K562 (cell line): Measurements from ENCODE around the gene PLEKHA5. TPM values are rescaled to one million over a fixed set of nuclear protein-coding genes. Genes with fewer than 3 reads are reported as not detected.

Experiments used
- ATAC-seq: fragments of 200-7000 bp; cut with Tn5 transposase; 3 replicates; pipeline ENCODE4 v1.9.1; 2020; ENCODE audit warnings: moderate library complexity
- BruUV-seq: library from RNA; stranded (reverse); fragments of 400-500 nt; replicated peaks from 2 replicates; lab custom pipeline; 2021; lab: Mats Ljungman, UMichigan
- CTCF ChIA-PET: fragments of 300-600 bp; formaldehyde crosslinking; extraction: SDS; loops from one replicate; lab custom pipeline; 2021; ENCODE audit warnings: low intra/inter-chr PET ratio; lab: Yijun Ruan, JAX
- POLR2A ChIA-PET: fragments of 300-600, 350-650 bp; sonication (Branson Sonifier 250); formaldehyde crosslinking; extraction: SDS; loops from one replicate; lab custom pipeline; 2021; ENCODE audit warnings: antibody characterized with exemption, inconsistent platforms; lab: Yijun Ruan, JAX
- DNase-seq, 4 experiments: peaks; one replicate each; pipeline versions ENCODE4 v3.0.0 to v3.0.0-alpha.2; 2011 to 2018; ENCODE audit warnings: low spot score in 3 of 4, mixed read lengths in 3 of 4; ENCODE audit errors: extremely low read depth in 1 of 4
- FAIRE-seq: peaks from 2 replicates; lab custom pipeline; 2011; peaks lifted over from hg19 to GRCh38; lab: Jason Lieb, UNC
- H2AFZ ChIP-seq: 2 replicates; pipeline ENCODE4 v1.6.0; 2011; ENCODE audit warnings: low read depth, low read length, control low read depth, inconsistent platforms
- H3K27ac ChIP-seq: fragments of 200-600 bp; 3 replicates; pipeline ENCODE4 v1.8.0; 2011; ENCODE audit warnings: low read depth, mild to moderate bottlenecking, control low read depth, inconsistent platforms, low read length, moderate library complexity, mixed read lengths; ENCODE audit errors: extremely low read depth
- H3K27me3 ChIP-seq, 2 experiments: fragments of 300-600 bp in 1 of 2; 2 replicates in 1 of 2; 3 replicates in 1 of 2; pipeline versions ENCODE4 v1.6.0 to v1.8.0; 2011; ENCODE audit warnings: inconsistent platforms in 2 of 2, low read length in 2 of 2, mild to moderate bottlenecking in 1 of 2, mixed read lengths in 1 of 2, moderate library complexity in 1 of 2; ENCODE audit not compliant: control insufficient read depth in 2 of 2, insufficient read depth in 2 of 2
- H3K36me3 ChIP-seq: fragments of 300-600 bp; 3 replicates; pipeline ENCODE4 v1.8.0; 2011; ENCODE audit warnings: mild to moderate bottlenecking, low read length, inconsistent platforms; ENCODE audit not compliant: control insufficient read depth, insufficient read depth
- H3K4me1 ChIP-seq, 2 experiments: fragments of 200-600 bp in 1 of 2; replicated peaks in 1 of 2; 2 replicates in 1 of 2; 3 replicates in 1 of 2; pipeline versions ENCODE4 v1.5.1 to v1.8.0; 2011; ENCODE audit warnings: inconsistent platforms in 2 of 2, low read length in 2 of 2, mild to moderate bottlenecking in 1 of 2, mixed read lengths in 1 of 2, moderate library complexity in 1 of 2; ENCODE audit not compliant: control insufficient read depth in 2 of 2, insufficient read depth in 2 of 2
- H3K4me2 ChIP-seq: 2 replicates; pipeline ENCODE4 v1.6.1; 2011; ENCODE audit warnings: low read length, control low read depth, inconsistent platforms, mixed read lengths; ENCODE audit not compliant: insufficient read depth
- H3K4me3 ChIP-seq: fragments of 200-600 bp; sonication (generic), shearing (Covaris generic); 2 replicates; pipeline ENCODE4 v1.5.1; 2016; ENCODE audit warnings: control low read depth, inconsistent platforms
- H3K79me2 ChIP-seq: fragments of 200-600 bp; 3 replicates; pipeline ENCODE4 v1.8.0; 2011; ENCODE audit warnings: low read length, inconsistent platforms; ENCODE audit not compliant: control insufficient read depth, insufficient read depth
- H3K9ac ChIP-seq, 2 experiments: 2 replicates each; pipeline versions ENCODE4 v1.6.0 to v1.6.1; 2011; ENCODE audit warnings: low read depth in 2 of 2, low read length in 2 of 2, control low read depth in 1 of 2, inconsistent platforms in 1 of 2, mild to moderate bottlenecking in 1 of 2, mixed read lengths in 1 of 2; ENCODE audit not compliant: insufficient read depth in 1 of 2
- H3K9me1 ChIP-seq: one replicate; pipeline ENCODE4 v1.6.0; 2011; ENCODE audit warnings: inconsistent platforms, mild to moderate bottlenecking, low read length, moderate library complexity; ENCODE audit not compliant: control insufficient read depth, insufficient read depth
- H3K9me3 ChIP-seq: replicated peaks from 2 replicates; pipeline ENCODE4 v1.5.1; 2011; ENCODE audit warnings: low read depth, low read length, inconsistent platforms; ENCODE audit not compliant: control insufficient read depth, insufficient read depth
- H4K20me1 ChIP-seq: replicated peaks from 2 replicates; pipeline ENCODE4 v1.6.1; 2011; ENCODE audit warnings: low read length, inconsistent platforms, mixed read lengths; ENCODE audit not compliant: control insufficient read depth, insufficient read depth
- NFIC ChIP-seq: fragments of 450-650 bp; IDR thresholded peaks from 2 replicates; pipeline ENCODE4 v1.6.1; 2017; ENCODE audit warnings: mild to moderate bottlenecking, inconsistent platforms
- ZBTB40 ChIP-seq, 2 experiments: fragments of 450-650 bp in 1 of 2; sonication (generic) in 1 of 2; formaldehyde crosslinking in 1 of 2; IDR thresholded peaks; 2 replicates each; pipeline versions ENCODE4 v1.7.1 to v1.9.0; 2016 to 2022; ENCODE audit warnings: inconsistent platforms in 1 of 2, mild to moderate bottlenecking in 1 of 2, missing genetic modification reagents in 1 of 2
- WGBS: fragments of 100-300 bp; shearing (Covaris generic); methylation state at CpG from one replicate; pipeline ENCODE4 v1.1.6; 2016; ENCODE audit warnings: low coverage, mixed read lengths; ENCODE audit not compliant: insufficient coverage; ENCODE audit errors: missing lambda C conversion rate; 5-methylcytosine and 5-hydroxymethylcytosine counted together
- in situ Hi-C: fragments of 300-500 bp; cut with MboI; formaldehyde crosslinking; loops from 4 replicates; pipeline ENCODE4 v1.15.0; 2018; ENCODE audit warnings: inconsistent platforms, mixed read lengths
- intact Hi-C: fragments of 100-400 bp; cut with micrococcal nuclease; formaldehyde crosslinking; loops from 2 replicates; pipeline ENCODE4 v1.14.2; 2022
- polyA plus RNA-seq, 8 experiments: library from polyadenylated mRNA; depleted of rRNA in 4 of 8; stranded (reverse) in 5 of 8; unstranded in 3 of 8; fragments of >200 nt; fragmentation: Nextera tagmentation in 2 of 8; fragmentation: Illumina TruSeq in 1 of 8; extraction: Ambion mirVana in 2 of 8; extraction: Trizol in 1 of 8; gene quantifications; 2 replicates each; pipeline versions ENCODE4 v1.2.1 to v1.2.3, GENCODE V29; 2011 to 2014; ENCODE audit warnings: inconsistent platforms in 1 of 8, missing spikeins in 1 of 8
- total RNA-seq, 7 experiments: library from RNA; depleted of rRNA in 6 of 7; stranded (reverse); fragments of >200 nt in 6 of 7; fragmentation: Illumina TruSeq in 2 of 7; extraction: Trizol in 2 of 7; gene quantifications; 2 replicates each; pipeline versions ENCODE4 v1.2.1 to v1.2.3, GENCODE V29; 2011 to 2021; ENCODE audit warnings: low replicate concordance in 1 of 7
- TF ChIP-seq, protein P1 (sequence below): sonication (generic); formaldehyde crosslinking; IDR thresholded peaks from 2 replicates; pipeline ENCODE4 v1.9.0; 2022; ENCODE audit warnings: mild to moderate bottlenecking, missing genetic modification reagents

PLEKHA5 gene
- total and polyA plus RNA-seq, 9 of the 15 experiments (the other 6 are each of a cell fraction or from before 2014, with no cell fraction given), result 7.2 to 26.2 (median 17.4) TPM

GRCh38 chr12:19402743-19403431, 273.4 kb downstream of the PLEKHA5 start:
- TF ChIP-seq, protein P1, sequence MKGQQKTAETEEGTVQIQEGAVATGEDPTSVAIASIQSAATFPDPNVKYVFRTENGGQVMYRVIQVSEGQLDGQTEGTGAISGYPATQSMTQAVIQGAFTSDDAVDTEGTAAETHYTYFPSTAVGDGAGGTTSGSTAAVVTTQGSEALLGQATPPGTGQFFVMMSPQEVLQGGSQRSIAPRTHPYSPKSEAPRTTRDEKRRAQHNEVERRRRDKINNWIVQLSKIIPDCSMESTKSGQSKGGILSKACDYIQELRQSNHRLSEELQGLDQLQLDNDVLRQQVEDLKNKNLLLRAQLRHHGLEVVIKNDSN (CRISPR knock-in tag), result no peak
- TF ChIP-seq NFIC (peak; percentile 69), ZBTB40 (IDR thresholded peaks at IDR 0.05) (0 out of 2 replicates have a peak, but pooled peaks have one; percentile 22), ZBTB40 (CRISPR knock-in tag; IDR thresholded peaks at IDR 0.05) (no peak)
- ChIA-PET CTCF (no interaction called here), POLR2A (no interaction called here)
- ATAC-seq (peak; percentile 40; the same call in 2 of the 3 replicates), FAIRE-seq (no peak), DNase-seq (no peak)
- H3K79me2 ChIP-seq, result no peaks in the 10 kb centered on the region
- H3K27me3 ChIP-seq, result peaks cover 0 to 9% of the 10 kb centered on the region in 2 experiments; a peak in 3 of 5 replicates
- no peaks in the 10 kb centered on the region; a peak in 2 of 5 replicates for H3K4me1 ChIP-seq
- H3K4me3 ChIP-seq, result no peak overlapping the region
- H3K9me3 ChIP-seq, result no peaks in the 10 kb centered on the region
- no peaks in the 10 kb centered on the region for H4K20me1 ChIP-seq
- H3K4me2 ChIP-seq, result no peak overlapping the region
- no TSS peak for BruUV-seq
- no peaks in the 10 kb centered on the region for H3K36me3 ChIP-seq
- 14% methylated on average over 4 of the region's 4 CpGs for whole genome bisulfite sequencing
- H3K9ac ChIP-seq, result no peak overlapping the region; a peak in 1 of 4 replicates
- H3K27ac ChIP-seq, result no peak overlapping the region
- in situ Hi-C loops (no loop called here), intact Hi-C loops (no loop called here)
- H3K9me1 ChIP-seq, result no peaks in the 10 kb centered on the region
- H2AFZ ChIP-seq, result no peak overlapping the region
